Effector CD8-positive, alpha-beta T cell (primary cell): ENCODE results near the gene NCAPG2.

Source experiments
- DNase-seq: peaks from one replicate; lab custom pipeline; 2025; lab: John Stamatoyannopoulos, UW

NCAPG2 gene

GRCh38 chr7:158733220-158733519 is 28.6 kb upstream of the NCAPG2 start:
- DNase-seq = no peak

GRCh38 chr7:158732494-158733219 is 28.1 kb upstream of the NCAPG2 start:
- DNase-seq = no peak

GRCh38 chr7:158731761-158732160 is 27.2 kb upstream of the NCAPG2 start:
- DNase-seq = no peak

- no peak for DNase-seq
Observed at GRCh38 chr7:158730383-158731346, 26.1 kb upstream of the NCAPG2 start.

GRCh38 chr7:158729646-158730382 is 25.2 kb upstream of the NCAPG2 start:
- DNase-seq = no peak

- DNase-seq = no peak
Observed at GRCh38 chr7:158728911-158729645, 24.5 kb upstream of the NCAPG2 start.

- no peak for DNase-seq
Observed at GRCh38 chr7:158727690-158728089, 23.1 kb upstream of the NCAPG2 start.

- DNase-seq = no peak
Observed at GRCh38 chr7:158726277-158726807, 21.7 kb upstream of the NCAPG2 start.

- no peak for DNase-seq
Observed at GRCh38 chr7:158725506-158725800, 20.8 kb upstream of the NCAPG2 start.

GRCh38 chr7:158724658-158725505 is 20.3 kb upstream of the NCAPG2 start:
- DNase-seq = no peak

- no peak for DNase-seq
Observed at GRCh38 chr7:158723714-158724385, 19.2 kb upstream of the NCAPG2 start.

GRCh38 chr7:158723266-158723665 is 18.7 kb upstream of the NCAPG2 start:
- DNase-seq = no peak

- no peak for DNase-seq
Observed at GRCh38 chr7:158722574-158723237, 18.1 kb upstream of the NCAPG2 start.

GRCh38 chr7:158720112-158720511 is 15.5 kb upstream of the NCAPG2 start:
- DNase-seq = no peak

- no peak for DNase-seq
Observed at GRCh38 chr7:158716802-158717201, 12.2 kb upstream of the NCAPG2 start.

GRCh38 chr7:158710651-158711102 is 6.1 kb upstream of the NCAPG2 start:
- no peak for DNase-seq

GRCh38 chr7:158707610-158708009 is 3.0 kb upstream of the NCAPG2 start:
- DNase-seq = no peak

GRCh38 chr7:158706710-158707590 is 2.3 kb upstream of the NCAPG2 start:
- no peak for DNase-seq
